Activated CD4-positive, CD25-positive, alpha-beta regulatory T cell treated with anti-CD3 and anti-CD28 coated beads, Interleukin-2, amount 50 U/mL, for 24 hours (primary cell): ENCODE results near the gene ITGA11.

Experiments used
- ATAC-seq, 2 donors: fragments of 150-1000 bp; cut with Tn5 transposase; one replicate each; pipeline ENCODE4 v1.10.0; 2021; ENCODE audit warnings: mild to moderate bottlenecking in 1 of 2, moderate library complexity in 1 of 2

ITGA11 gene

DNA sequence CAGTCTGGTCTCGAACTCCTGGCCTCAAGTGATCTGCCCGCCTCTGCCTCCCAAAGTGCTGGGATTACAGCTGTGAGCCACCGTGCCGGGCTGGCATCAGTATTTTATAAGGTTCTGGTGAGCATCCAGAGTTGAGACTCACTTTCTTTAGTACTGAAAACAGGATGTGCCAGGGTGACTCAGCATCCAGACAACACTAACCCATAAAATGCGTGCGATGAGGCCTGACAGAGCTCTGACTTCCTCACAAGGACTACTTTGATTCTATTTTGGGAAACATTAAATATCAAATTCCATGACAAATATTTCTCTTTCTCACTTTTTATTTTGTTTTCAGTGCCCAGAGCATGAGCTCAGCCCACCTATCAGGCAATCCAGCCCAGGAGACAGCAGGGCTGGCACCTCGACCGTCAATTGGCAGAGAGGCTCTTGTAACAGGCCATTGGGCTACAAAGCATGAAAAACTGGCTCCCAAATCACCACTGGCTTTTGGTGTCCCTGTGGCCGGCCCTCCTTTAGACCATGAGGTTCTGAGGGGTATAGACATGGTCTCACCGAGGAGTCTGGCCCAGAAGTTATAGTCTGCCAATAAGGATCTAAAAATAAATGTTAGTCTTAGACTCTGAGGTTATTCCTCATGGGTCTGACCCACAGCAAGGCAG is 79.4 kb downstream of the ITGA11 start:
- ATAC-seq: peak; percentile 71 to 86

DNA sequence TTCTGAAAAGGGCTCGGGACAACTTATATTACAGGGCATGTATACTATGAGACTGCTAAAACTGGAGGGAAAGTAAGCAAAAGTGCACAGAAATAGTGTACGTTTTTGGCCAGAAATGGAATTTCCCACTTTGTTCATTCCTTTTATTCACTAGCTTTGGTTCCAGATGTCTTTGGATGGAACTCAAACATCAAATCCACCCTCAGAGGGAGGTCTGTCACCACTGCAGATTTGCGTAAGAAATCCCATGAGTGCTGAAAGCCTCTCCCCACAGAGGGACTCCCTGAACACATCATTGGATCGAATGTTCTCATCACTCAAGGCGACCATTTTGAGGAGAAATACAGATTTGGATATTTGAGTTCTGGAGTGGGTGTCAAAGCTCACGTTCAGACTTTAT is 82.8 kb downstream of the ITGA11 start:
- ATAC-seq: no peak

DNA sequence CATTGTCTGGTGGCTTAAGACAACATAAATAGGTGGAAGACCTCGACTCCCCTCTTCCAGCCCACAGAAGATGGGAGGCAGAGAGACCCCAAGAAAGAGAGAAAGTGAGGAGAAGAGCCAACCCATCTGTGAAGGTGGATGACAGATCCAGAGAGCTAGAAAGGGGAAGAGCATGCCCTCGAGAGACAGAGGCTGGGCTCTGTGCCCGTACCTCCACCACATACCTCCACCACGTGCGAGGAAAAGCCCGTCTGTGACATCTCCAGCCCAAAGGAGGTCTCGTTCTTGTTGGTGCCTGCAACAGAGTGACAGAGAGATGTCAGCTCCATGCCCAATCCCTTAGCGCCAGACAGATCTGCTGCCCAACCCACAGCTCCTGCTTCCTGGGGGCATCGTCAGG is 83.4 kb downstream of the ITGA11 start:
- no peak for ATAC-seq

DNA sequence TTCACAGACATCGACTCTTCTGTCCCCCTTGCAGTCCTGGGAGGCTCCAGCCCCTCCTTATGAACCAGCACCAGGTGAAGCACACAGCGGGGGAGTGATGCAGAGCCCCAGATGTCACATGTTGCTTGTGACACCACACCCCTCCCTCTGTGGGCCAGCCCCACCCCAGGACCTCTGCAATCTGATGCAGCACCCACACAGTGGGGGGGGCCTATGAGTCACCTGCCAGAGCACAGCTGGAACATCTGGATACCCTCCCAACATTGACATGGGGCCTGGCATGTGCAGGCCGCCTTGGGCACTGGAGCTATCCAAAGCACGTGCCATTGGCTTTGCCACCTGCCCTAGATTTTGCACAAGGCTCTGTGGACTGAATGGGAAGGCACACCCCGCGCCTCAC is 83.9 kb downstream of the ITGA11 start:
- ATAC-seq: no peak

DNA sequence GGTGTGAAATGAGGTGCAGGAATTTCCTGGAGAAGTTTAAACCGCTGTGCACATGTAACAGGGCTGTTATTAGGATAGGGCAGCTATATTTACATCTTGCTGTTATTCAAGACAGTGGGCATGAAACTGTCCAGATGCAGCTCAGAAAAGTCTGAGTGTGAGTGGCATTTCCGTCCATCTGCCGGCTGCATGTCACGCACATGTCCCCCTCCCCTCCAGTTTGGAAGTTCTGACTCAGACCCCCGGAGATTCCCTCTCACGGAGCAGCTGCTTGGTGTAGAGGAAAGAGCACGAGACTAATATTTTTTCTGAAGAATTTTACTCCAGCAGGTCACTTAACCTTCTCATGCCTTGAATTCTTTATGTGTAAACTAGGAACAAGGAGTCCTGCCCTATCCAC is 84.6 kb downstream of the ITGA11 start:
- no peak for ATAC-seq

DNA sequence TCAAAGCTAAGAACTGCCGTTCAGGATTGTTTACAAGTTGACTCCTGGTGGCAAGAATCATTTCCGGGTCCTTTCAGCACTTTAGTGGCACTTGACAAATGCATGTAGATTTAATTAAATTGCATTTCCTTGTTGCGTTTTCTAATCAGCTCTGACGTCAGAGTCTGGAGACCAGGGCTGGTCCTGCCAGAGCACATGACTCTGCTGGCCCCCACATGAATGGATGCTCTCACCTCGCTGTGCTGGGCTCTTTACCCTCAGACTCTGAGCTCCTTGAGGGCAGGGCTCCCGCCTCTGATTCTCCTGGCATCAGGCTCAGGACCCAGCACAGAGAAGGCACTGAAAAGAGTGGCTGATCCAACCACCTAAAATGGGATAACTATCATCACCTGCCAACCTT is 85.0 kb downstream of the ITGA11 start:
- no peak for ATAC-seq

DNA sequence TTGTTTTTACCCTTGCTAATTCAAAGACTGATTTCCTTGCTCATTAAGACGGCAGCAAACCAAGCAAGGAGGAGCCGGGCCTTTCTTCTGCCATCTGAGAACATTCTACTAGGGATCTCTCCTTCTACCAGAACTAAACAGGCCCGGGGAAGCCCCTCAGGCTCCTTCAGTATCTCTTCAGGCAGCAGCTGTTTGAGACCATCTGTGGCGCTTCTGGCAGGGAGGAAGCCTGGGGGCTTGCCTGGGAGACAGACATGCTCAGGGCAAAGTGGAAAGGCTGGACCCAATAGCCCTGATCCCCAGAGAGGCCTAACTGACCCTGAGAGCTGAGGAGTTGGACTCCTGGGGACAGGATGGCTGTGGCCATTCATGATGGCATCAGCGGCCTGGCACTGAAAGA is 86.5 kb downstream of the ITGA11 start:
- no peak for ATAC-seq

DNA sequence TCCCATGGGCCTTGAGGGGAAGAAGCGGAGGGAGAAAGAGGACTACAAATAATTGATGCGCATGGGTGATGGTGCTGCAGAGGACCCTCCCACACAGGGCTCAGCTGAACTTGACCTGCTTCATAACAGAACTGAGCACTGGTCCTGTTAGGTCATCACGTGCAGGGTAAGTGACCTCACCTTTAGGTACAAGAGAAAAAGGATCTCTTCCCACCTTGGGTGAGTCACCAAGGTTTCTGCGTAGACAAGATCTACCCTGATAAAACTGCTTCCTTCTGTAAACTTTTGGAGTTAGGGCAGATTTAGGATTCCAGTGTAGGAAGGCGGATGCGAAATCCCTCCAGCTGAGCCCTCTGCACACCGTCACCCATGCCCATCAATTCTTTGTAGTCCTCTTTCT is 87.4 kb downstream of the ITGA11 start:
- no peak for ATAC-seq

DNA sequence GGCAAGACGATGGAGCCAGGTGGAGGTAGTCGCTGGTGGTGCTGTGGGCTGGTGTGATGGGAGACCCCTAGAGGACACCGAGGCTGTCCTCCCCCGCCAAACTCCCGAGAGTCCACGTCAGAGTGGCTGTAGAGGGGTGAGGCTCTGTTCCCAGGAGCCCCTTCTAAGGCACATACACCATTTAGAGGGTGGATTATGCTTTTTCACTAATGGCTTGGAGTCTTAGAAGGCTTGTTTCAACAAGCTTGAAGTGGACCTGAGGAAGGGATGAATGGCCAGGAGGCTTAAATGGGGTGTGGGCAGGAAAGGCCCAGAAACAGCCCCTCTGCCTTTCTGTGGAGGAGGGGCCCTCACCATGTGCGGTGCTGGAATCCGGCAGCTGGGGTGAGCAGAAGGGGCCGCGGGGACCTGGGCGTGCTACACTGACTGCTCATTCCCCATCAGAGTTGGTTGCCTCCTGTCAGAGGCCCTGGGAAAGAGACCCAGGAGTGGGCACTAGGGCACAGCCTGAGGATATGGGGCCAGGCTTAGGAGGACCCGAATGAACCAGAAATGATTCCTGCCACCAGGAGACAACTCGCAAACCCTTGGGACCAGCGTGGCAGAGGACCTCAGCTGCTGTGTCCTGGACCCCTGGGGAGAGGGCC is 88.3 kb downstream of the ITGA11 start:
- no peak for ATAC-seq

DNA sequence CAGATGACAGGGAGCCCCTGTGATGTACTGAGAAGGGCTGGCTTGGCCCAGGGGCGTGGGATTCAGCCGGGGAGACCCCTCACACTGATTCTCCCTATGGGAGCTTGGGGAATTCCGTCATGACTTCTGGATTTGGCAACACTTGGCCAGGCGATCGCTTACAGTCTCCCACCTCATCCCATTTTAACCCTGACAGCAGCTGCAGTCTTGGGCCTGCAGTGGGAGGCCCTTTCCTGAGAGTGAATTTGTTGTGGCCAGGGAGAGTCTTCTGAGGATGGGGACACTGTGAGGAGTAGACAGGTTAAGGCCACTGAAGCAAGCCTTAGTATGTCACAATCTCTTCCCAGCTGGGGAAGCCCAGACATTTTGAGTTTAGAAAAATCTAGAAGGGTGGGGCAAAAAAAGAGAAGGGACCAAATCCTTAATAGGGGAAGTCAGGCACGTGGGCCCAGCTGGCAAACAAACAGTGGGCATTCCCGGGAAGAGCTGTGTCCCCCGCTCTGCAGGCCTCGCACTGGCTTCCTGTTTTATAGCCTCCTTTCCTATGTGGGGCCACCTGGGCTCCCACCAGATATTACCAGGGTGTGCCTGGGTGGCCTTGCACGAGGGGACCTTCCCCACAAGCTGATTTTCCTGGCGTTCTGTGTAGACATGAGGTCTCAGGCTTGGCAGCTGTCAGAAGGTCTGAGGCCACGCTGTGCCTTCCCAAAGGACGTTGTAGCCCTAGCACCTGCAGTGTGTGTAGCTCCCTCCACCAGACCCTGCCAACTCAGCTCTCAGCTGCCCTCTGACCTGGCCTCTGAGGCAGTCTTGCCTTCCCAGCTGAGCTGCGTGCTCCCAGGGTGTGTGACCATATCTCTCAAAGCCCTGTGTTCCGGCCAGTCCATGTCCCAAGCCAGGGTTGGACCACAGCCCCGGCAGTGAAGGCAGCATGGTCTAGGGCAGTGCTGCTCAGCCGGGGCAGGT is 89.9 kb downstream of the ITGA11 start:
- no peak for ATAC-seq

DNA sequence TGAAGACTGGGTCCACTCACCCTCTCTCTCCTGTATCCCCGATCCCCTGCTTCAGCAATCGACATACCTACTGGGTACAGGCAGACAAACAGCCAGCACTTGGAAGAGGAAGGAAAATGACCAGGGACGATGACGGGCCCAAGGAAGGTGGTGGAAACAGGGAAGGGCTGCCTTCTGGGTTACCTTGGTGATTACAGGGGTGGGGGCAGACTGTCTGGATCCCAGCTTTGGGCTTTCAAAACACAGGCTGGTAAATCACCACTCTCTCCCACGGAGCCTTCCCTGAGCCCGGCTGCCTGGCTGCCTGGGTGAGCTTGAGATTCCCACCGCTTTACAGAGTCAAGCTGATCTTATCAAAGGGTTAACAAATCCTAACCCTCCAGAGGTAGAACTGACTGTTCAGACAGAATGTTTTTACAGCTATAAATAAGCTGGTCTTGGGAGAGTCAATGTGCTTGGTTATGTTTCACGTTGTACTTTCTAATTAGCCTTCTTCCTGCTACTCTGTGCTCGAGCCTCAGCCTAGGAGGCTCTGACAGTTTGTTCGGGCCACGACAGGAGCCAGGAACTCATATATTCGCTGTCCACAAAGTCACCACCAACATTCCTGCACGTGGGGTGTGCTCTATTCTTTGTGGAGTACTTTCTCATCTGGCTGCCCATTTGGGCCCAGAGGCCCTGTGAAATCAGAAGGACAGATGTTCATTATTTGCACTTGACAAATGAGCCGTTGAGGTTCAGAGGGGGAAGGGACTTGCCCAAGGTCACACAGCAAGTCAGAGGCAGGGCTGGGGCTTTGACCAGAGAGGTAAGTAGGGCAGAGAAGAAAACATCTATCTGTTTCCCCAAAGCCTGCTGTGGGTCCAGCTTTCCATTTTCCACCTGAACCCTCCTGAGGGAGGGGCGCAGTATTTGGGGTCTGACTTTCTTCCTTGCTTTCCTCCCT is 91.0 kb downstream of the ITGA11 start:
- ATAC-seq: no peak

DNA sequence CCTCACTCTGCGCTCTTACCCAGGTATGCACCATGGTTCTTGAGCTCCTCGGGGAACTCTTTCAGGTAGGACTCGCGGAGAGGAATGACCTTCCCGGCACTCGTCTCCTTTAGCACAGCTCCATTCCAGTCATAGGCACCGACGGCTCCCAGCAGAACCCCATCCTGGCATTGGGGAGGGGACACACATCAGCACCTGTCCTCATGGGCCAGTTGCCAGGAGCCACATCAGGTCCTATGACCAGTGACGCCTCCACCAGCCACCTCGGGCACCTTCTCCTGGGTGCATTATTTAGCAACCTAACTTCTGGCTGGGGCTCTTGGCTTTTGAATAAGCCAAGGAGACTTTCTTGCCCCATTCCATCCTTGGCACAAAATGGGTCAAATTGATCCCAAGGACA is 92.5 kb downstream of the ITGA11 start:
- ATAC-seq: no peak

DNA sequence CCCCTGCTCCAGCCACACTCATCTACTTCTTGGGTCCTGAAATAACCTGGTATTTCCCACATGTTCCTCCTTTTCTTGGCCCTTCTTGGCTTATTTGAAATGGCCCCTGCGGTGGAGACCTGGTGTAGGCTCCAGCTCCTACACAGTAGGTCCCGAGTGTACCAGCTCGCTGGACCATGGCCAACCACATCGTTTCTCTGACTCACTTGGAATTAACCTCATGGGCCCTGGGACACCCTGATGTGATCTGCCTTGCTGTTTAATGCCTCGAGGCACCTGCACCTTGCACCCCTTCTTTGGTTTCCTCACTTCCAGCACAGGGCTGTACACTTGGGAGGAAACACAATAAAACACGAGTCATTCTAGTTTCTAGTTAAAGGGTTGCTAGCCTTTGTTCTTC is 94.1 kb downstream of the ITGA11 start:
- no peak for ATAC-seq

DNA sequence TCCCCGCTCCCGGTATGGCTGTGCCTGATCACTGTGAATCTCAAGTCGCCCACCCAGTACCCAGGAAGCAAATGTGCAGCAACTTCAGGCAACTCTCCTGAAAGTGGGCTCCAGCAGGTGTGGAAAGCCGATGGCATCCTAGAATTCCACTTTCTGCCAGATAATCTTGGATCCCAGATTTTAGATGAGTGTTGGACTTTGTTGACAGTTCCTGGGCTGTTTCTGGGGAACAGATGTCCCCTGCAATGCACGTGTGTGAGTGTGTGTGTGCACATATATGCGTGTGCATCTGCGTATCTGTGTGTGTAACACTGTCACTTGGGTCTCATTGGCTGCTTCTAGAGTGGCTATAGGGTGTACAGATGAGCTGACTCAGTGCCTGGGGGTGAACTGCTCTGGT is 95.4 kb downstream of the ITGA11 start:
- no peak for ATAC-seq

DNA sequence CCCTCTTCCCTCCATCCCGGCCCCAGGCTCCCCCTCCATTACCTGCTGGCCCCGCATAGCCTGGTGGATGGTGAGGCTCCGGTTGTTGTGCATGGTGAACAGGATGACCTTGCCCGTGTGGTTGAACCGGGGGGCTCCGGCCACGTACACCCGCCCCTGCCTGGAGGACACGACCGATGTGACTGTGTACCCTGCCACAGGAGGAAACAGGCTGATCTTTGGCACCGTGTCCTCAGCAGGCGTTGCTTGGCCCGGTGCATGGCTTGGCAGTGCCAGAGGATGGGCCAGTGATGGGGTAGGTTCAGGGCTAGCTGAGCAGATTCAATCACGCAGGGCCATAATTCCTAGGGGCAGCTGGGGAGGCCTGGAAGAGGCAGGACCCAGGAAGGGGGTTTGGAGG is 96.3 kb downstream of the ITGA11 start:
- ATAC-seq: no peak

DNA sequence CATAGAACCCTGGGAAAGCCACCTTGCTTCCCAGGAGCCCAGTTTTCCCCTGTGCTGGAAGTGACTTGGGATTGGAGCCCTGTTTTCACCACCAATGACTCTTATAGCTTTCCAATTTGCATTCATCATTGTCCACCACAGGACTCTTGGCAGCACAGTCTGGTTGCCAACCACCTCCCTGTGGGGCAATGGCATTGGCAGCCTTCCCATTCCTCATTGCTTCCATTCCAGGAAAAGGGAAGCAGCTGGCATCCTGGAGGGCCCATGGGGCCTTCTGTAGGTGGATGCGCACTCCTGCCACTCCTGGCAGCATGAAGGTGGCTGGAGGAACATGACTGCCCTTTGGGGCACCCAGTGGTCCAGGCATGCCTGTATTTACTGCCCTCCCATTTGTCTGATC is 96.7 kb downstream of the ITGA11 start:
- ATAC-seq: no peak

DNA sequence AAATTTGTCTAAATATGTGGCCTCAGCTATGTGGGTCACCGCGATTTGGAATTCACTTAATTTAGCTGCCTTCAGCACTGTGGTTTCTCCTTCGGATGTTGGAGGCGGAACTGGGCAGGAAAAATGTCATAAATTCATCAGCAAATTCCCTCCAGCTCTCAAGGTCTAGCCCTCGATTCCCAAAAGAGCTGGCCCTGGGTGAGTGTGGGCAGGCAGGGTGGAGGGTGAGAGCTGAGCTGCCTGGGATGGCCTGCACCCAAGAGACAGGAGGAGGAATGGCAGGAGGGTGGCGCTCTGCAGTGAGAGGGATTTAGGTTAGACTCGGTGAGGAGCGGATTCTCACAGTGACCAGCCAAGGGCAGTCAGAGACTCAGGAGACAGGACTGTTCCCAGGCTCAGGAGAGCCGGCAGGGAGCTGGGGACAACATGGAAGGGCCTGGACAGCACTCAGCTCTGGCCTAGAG is 97.3 kb downstream of the ITGA11 start:
- no peak for ATAC-seq

DNA sequence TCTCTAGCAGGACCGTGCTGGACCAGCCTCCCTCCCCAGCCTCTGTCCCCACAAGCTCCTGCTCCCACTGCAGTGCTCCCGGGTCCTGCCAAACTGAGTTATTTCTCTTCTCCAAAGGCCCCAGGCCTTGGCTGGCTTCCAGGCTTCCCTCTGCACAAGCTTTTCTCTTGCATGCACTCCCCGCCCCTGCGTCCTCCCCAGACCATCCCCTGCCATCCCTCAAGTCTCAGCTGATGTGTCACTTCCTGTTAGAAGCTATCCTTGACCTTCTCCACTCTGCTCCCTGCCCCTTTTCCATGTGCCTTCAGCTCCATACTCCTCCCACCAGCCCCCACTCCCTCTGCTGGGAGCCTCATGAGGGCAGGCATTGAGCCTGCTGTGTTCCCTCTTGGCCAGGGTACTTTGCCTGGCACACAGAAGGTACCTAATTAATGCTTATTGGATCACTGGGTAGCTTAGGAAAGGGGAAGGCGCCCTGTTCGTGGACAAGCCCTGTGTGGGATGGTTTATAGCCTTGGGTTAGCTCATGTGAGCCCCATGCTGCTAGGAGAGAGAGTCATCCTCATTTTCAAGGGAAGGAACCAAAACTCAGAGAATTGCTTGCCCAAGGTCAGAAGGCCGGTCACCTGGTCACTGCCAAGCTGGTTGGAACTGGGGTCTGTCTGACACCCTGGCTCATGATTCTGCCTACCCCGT is 98.0 kb downstream of the ITGA11 start:
- ATAC-seq: no peak

DNA sequence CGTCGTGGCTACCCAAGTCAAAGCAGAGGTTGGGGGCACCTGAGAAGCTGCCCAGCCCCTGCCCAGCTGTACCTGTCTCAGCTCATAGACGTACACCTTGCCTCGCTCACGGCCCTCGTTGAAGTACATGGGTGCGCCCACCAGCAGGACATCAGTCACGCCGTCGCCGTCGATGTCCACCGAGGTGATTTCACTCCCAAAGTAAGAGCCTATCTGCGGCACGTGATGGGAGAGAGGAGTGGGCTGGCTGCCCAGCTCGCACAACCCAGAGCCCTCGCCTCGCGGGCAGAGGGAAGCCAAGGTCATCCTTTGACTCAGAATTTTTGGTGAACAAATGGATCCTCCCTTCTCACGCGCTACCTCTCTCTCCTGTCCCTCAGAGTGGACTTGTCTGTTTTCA is 99.7 kb downstream of the ITGA11 start:
- ATAC-seq: no peak

DNA sequence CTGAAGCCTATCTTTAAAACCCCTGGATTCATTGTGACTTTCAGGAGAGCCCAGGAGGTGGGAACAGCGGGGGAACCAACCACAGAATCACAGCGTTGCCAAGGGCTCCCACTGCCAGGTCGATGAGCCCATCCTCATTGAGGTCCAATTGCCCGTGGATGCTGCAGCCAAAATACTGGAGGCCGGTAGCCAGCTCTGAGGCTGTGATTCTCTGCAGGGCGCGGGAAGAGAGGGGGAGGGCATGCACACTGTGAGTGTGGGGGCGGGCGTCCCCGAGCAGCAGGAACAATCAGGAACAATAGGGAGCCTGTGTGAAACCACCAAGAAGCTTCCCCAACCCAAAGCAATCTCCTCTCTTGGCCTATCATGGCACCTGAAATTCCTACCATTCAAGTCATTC is 101.1 kb downstream of the ITGA11 start:
- no peak for ATAC-seq

DNA sequence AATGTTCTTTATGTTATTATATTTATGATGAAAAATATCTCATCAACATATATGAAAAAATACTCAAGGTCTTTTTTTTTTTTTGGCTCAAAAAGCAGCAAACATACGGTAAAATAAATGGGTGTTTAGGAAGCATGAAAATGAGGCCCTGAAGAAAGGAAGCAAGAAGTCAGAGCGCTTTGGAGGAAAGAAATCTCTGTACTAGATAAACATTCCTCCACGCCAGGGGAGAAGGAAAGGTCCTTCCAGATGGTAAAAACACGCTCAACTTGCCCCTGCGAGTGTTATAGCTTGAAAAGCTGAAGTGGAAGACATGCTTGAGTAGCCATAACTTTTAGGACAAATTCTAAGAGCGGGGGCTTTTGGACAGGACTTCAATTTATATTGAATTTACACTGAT is 101.5 kb downstream of the ITGA11 start:
- ATAC-seq: no peak

DNA sequence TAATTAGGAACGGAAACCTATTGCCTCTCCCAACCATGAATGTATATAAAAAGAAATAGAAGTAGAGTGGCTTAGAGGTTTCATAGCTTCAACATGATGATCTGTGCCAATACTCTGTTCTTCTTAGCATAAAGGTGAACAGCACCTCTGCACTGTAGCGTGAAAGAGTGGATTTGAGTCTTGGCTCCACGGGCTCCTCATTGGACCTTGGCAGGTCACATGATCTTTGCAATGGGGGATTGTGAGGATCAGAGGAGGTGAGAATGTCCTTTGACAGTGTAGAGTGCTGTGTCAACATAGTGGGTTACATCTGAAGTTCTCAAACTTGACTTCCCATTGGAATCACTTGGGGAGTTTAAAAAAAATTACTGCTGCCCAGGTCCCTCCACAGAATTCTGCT is 103.0 kb downstream of the ITGA11 start:
- no peak for ATAC-seq
